ENCODE results near the gene ENO1.

Gene ENO1

DNA sequence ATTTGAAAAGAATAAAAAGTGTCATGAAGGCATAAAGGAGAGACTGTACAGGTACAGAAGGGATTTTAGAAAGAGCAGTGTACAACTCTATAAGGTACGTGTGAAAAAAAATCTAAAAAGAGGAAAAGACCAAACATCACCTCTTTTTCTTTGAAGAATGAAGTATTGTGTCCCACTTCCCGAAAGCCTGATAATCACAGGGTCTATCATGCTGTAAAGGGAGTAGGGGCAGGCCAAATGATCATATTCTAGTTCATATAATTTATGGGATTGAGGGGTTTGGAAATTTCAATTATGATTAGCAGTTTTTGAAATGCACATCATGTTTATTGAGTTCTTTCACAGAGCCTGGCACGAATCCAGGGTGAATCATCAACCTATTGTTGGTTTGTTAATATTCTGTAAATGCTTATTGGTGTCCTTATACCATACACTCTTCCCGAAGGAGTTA, 60.1 kb downstream of the ENO1 start:
- ATAC-seq (replicated peaks; ENCODE audit: extremely low read depth, poor library complexity, severe bottlenecking): no peak
- Mint-ChIP-seq H3K36me3 (ENCODE audit: insufficient read depth) (peaks cover 14% of the 10 kb centered on the region), H3K9me3 (no peaks in the 10 kb centered on the region), H3K27ac (ENCODE audit: low read depth) (peak overlapping the region; percentile 97), H3K4me3 (peak overlapping the region; percentile 92), H3K27me3 (no peaks in the 10 kb centered on the region), H3K4me1 (peaks cover 38% of the 10 kb centered on the region)
- no peak for DNase-seq (ENCODE audit: low spot score in 2 of 2)

DNA sequence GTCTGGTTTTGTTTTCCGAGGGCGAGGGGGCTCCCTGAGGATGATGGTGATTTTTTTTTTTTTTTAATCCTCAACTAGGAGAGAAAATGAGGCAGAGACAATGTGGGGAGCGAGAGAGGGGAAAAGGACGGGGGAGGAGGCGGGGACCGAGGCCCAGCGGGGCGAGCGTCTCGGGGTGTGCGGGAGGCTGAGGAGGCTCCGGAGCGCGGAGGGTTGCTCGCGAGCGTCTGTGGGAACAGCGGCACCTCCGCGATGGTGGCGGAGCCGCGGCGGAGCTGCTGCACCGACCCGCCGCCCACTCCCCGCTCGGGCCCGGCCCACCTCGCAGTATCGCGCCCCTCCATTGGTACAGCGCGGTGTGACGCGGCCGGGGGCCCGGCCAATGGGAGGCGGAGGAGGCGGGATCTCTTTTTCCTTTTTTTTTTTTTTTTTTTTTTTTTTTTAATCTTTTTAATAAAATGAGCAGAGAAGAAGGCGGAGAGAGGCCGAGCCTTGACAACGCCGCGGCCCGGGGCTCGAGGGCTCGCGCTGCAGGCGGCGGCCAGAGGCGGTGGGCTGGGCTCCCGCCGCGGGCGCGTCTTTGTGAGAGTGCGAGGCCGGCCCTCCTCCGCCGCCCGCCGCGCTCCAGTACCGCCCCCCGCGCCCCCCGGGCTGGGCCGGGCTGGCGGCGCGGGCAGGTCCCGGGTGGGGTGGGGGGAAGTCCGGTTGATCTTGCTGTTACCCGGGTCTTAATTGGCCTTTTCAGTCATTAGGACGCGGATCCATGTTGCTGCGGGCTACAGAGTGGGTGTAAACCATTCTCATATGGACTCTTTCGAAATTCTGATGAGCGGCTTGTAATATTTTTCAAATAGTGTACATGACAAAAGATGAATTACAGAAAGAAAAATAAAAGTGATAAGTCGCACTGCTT, 60.8 kb downstream of the ENO1 start, which contains the start of gene RERE:
RERE (minus strand) TSS at position 229 of the 913 bp plus-strand sequence.
- H3K36me3 Mint-ChIP-seq (ENCODE audit: insufficient read depth): peaks cover 14% of the 10 kb centered on the region
- no peaks in the 10 kb centered on the region for H3K9me3 Mint-ChIP-seq
- H3K4me3 Mint-ChIP-seq: peak within 1 kb of the TSS; percentile 92
- no peaks in the 10 kb centered on the region for H3K27me3 Mint-ChIP-seq
- ATAC-seq (replicated peaks; ENCODE audit: extremely low read depth, poor library complexity, severe bottlenecking): peak; percentile 98
- H3K4me1 Mint-ChIP-seq: peaks cover 42% of the 10 kb centered on the region
- DNase-seq (ENCODE audit: low spot score in 2 of 2): peak; percentile 97
- peak within 1 kb of the TSS; percentile 97 for H3K27ac Mint-ChIP-seq (ENCODE audit: low read depth)

DNA sequence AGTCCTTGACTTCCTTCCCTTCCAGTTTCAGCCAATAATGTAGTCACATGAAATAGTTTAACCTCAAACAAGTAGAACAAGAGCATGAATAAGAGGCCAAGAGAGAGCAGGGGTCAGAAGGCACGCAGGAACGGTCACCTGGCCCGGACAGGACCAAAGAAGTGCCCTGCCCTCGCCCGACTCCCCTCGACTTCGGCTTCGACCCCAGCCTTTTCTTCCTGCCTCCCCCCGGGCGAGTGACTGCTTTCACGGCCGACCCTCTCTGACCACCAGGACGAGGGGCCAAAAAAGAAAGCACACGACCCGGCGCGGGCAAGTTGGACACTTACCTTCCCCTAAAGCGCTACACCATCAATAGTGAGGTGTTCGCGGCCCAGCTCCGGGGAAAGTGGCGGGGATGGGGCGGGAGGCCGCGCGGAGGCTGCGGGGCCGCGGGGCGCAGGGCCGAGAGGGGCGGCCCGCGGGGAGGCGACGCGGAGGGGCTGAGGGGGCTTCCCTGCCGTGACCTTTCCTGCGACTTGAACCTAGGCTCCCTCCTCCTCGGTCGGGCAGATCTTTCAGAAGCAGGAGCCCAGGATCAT, 61.6 kb downstream of the ENO1 start:
- Mint-ChIP-seq H3K4me1 (peaks cover 44% of the 10 kb centered on the region), H3K4me3 (peak overlapping the region; percentile 92), H3K27ac (ENCODE audit: low read depth) (peak overlapping the region; percentile 97), H3K36me3 (ENCODE audit: insufficient read depth) (peaks cover 14% of the 10 kb centered on the region), H3K9me3 (no peaks in the 10 kb centered on the region), H3K27me3 (no peaks in the 10 kb centered on the region)
- ATAC-seq (replicated peaks; ENCODE audit: extremely low read depth, poor library complexity, severe bottlenecking) (peak; percentile 7), DNase-seq (ENCODE audit: low spot score in 2 of 2) (no peak)

DNA sequence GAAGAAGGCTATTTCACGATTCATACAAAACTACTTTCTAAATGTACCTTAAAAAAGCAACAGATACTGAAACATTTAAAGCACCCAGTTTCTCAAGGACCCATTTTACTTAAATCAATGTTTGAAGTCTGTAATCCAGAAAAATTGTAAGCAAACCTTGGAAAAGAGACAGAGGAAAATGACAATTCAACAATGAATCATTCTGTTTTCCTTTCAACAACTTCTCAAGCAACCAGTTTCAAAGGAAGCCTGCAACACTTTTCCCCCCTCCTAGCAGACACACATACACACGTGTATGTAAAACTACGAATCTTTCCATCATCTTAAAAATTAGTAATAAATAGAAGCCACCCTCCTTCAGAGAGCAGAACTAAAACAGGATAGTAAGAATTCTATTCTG, 62.2 kb downstream of the ENO1 start:
- H3K27ac Mint-ChIP-seq (ENCODE audit: low read depth): peak overlapping the region; percentile 97
- DNase-seq (ENCODE audit: low spot score in 2 of 2) (no peak), ATAC-seq (replicated peaks; ENCODE audit: extremely low read depth, poor library complexity, severe bottlenecking) (no peak)
- H3K4me1 Mint-ChIP-seq: peaks cover 49% of the 10 kb centered on the region
- H3K4me3 Mint-ChIP-seq: peak overlapping the region; percentile 92
- H3K9me3 Mint-ChIP-seq: no peaks in the 10 kb centered on the region
- H3K27me3 Mint-ChIP-seq: no peaks in the 10 kb centered on the region
- H3K36me3 Mint-ChIP-seq (ENCODE audit: insufficient read depth): peaks cover 14% of the 10 kb centered on the region

- peak overlapping the region; percentile 97 for H3K27ac Mint-ChIP-seq (ENCODE audit: low read depth)
- no peak for ATAC-seq (replicated peaks; ENCODE audit: extremely low read depth, poor library complexity, severe bottlenecking)
- H3K4me3 Mint-ChIP-seq: peak overlapping the region; percentile 92
- DNase-seq (ENCODE audit: low spot score in 2 of 2): no peak
- H3K4me1 Mint-ChIP-seq: peaks cover 55% of the 10 kb centered on the region
- H3K36me3 Mint-ChIP-seq (ENCODE audit: insufficient read depth): peaks cover 14% of the 10 kb centered on the region
- H3K9me3 Mint-ChIP-seq: no peaks in the 10 kb centered on the region
- no peaks in the 10 kb centered on the region for H3K27me3 Mint-ChIP-seq
Observed at GRCh38 chr1:8815582-8816151, 62.8 kb downstream of the ENO1 start.

DNA sequence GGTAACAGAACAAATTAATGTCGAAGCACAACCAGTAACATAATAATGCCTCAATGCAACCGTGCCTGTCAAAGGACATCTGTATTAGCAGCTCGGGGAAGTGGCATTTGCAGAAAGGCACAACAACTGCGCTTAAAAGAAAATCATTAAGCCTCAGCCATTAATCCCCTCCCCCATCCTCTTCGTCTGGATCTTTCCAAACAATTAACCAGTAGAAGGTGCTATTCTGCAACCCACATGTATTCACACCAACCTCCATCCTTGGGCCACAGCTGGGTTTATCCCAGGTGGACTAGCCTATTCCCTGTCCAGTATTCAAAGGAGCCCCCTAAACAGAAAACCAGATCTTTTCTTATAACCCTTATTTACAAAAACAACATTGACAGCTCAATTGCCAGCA, 63.6 kb downstream of the ENO1 start:
- peaks cover 14% of the 10 kb centered on the region for H3K36me3 Mint-ChIP-seq (ENCODE audit: insufficient read depth)
- H3K4me3 Mint-ChIP-seq: no peak overlapping the region
- H3K9me3 Mint-ChIP-seq: no peaks in the 10 kb centered on the region
- H3K27ac Mint-ChIP-seq (ENCODE audit: low read depth): no peak overlapping the region
- H3K27me3 Mint-ChIP-seq: no peaks in the 10 kb centered on the region
- no peak for DNase-seq (ENCODE audit: low spot score in 2 of 2)
- ATAC-seq (replicated peaks; ENCODE audit: extremely low read depth, poor library complexity, severe bottlenecking): no peak
- peaks cover 58% of the 10 kb centered on the region for H3K4me1 Mint-ChIP-seq

DNA sequence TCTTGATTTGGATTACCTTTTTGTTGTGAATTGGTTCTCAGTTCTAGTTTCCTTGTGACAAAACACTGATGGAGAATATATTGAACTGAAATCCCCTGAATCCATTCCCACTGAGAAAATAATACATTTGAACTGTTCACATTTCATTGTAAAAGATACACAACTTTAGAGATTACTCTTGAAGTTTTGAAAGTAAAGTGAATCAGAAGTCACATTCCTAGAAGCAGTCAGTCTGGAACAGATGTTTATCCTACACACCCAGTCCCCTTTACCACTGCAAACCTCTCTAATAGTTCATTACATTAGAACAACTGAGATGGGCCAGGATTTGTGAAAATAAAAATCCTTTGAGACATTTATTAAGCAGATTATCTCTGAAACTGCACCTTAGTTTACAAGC, 64.5 kb downstream of the ENO1 start:
- H3K4me3 Mint-ChIP-seq: no peak overlapping the region
- H3K9me3 Mint-ChIP-seq: no peaks in the 10 kb centered on the region
- H3K27me3 Mint-ChIP-seq: no peaks in the 10 kb centered on the region
- H3K4me1 Mint-ChIP-seq: peaks cover 58% of the 10 kb centered on the region
- H3K36me3 Mint-ChIP-seq (ENCODE audit: insufficient read depth): peaks cover 14% of the 10 kb centered on the region
- no peak overlapping the region for H3K27ac Mint-ChIP-seq (ENCODE audit: low read depth)
- ATAC-seq (replicated peaks; ENCODE audit: extremely low read depth, poor library complexity, severe bottlenecking) (no peak), DNase-seq (ENCODE audit: low spot score in 2 of 2) (no peak)

DNA sequence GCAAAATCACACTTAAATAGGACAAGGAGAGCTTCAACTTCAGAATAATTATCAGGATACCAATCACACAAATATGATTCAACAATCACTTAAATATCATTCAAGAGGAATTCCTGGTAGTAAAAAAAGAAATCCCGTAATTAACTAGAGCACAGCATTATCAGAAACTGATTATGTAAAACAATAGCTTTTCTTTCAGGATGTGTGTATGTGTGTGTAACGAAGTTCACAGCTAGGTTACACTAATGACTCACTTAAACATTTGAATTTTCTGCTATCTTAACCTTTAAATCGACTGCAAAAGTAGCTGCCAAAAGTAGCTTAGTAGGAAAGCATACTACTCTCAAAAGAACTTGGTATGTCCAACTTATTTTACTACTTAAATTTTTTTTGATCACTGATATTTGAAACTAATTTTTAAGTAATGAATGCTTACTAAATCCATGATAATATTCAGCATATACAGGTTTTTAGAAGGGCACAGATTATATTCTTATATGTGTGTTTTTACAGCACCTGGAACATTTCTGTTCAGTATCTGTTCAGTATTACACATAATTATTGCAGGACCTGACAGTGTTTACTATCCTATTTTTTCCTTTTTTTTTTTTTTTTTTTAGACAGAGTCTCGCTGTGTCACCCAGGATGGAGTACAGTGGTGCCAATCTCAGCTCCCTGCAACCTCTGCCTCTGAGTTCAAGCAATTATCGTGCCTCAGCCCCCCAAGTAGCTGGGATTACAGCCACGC, 65.3 kb downstream of the ENO1 start:
- Mint-ChIP-seq H3K27ac (ENCODE audit: low read depth) (peak overlapping the region; percentile 33), H3K36me3 (ENCODE audit: insufficient read depth) (peaks cover 14% of the 10 kb centered on the region), H3K9me3 (no peaks in the 10 kb centered on the region), H3K4me1 (peaks cover 54% of the 10 kb centered on the region), H3K27me3 (no peaks in the 10 kb centered on the region), H3K4me3 (no peak overlapping the region)
- DNase-seq (ENCODE audit: low spot score in 2 of 2) (no peak), ATAC-seq (replicated peaks; ENCODE audit: extremely low read depth, poor library complexity, severe bottlenecking) (no peak)

DNA sequence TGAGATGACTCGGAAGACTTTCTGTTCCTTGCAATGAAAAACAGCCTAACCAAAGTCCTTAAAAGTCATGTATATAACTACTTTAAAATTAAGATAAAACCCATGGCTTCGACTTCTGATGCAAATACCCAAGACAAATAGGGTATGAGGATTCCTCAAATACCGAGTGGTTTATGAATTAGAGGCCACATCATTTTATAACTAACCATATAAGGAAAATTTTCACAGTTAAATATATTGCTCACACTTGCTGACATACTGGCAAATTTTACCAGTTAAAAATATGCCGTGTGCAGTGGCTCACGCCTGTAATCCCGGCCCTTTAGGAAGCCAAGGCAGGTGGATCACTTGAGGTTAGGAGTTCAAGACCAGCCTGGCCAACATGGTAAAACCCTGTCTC, 66.4 kb downstream of the ENO1 start:
- Mint-ChIP-seq H3K27me3 (no peaks in the 10 kb centered on the region), H3K9me3 (no peaks in the 10 kb centered on the region), H3K27ac (ENCODE audit: low read depth) (no peak overlapping the region), H3K4me1 (peaks cover 52% of the 10 kb centered on the region), H3K36me3 (ENCODE audit: insufficient read depth) (peaks cover 6% of the 10 kb centered on the region), H3K4me3 (no peak overlapping the region)
- DNase-seq (ENCODE audit: low spot score in 2 of 2): no peak
- ATAC-seq (replicated peaks; ENCODE audit: extremely low read depth, poor library complexity, severe bottlenecking): no peak

Data from central memory CD8-positive, alpha-beta T cell (primary cell).